Activated gamma-delta T cell treated with anti-CD3 and anti-CD28 coated beads, Interleukin-2, amount 50 U/mL, for 16 hours (primary cell): Measurements from ENCODE around the gene WIPF3.

ENCODE experiments used
- DNase-seq: peaks from one replicate; pipeline ENCODE4 v3.0.0-alpha.2; 2020; ENCODE audit warnings: low read depth

Gene WIPF3

DNA sequence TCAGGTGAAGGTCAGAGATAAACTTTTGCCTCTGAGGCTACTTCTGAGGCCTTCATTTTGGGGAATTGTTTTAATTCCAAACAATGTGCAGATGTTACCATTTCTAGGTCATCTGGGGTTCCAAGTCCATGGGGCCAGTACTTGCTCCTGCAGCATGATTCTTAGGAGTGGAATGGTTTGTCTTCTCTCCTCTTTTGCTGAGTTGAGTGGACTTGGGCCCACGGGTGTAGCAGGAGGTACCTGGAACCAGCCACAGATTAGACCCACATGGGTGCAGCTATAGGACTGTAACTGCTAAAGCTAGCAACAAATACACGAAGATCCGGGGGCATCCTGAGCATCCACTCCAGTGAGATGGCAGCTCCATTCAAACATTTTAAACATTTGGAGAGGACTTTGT, 41.6 kb downstream of the WIPF3 start:
- no peak for DNase-seq

DNA sequence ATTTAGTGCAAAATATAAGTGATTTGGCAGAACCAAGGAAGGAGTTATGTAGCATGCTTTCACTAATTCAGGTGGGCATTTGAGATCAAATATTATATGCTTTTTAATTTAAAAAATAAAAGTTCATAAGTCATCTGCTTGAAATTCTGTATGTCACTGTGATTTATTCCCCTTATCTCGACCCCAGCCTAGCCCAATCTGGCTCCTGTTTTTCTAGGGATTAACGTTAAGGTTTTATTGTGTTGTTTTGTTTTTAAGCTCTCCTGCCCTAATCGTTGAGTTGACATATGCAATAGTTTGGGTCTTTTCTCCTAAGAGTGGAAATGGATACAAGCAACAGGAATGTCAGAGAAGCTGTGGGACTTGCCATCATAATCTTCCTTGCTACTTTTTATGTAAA, 42.6 kb downstream of the WIPF3 start:
- DNase-seq, result no peak

DNA sequence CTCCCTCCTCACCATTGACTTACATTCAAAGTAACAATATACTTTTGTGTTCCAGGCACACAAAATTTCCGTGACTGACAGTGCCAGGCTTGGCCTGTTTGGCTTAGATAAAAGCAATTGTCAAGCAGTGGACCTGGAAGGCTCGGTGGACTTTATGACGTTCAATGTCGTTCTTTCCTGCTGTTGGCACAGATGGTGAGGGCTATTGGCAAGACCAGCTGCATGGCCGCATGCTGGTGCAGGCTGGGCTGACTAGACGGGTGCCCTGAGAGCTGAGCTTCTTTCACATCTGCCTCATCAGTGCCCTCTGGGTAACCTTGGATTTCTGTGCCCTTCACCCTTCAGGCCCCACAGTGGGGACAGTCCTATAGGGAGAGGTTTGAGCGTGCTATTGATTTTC, 45.2 kb downstream of the WIPF3 start:
- DNase-seq, result no peak

DNA sequence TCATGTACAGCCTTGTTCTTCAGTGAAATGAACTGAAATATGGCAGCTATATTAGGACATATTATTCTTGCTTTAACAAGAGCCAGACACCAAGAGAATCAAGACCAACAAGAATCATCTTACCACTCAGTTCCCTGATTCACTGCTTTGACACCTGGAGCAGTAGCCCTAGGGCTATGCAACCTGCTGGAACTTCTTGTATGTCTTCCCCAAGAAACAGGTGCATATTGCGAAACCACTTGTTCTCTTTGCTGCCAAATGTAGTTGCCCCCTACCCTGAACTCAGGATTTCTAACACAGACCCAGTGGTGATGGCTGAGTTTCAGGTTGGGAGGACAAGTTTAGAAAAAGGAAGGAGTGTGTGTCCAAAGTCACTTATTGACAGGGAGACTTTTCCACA, 46.1 kb downstream of the WIPF3 start:
- no peak for DNase-seq

DNA sequence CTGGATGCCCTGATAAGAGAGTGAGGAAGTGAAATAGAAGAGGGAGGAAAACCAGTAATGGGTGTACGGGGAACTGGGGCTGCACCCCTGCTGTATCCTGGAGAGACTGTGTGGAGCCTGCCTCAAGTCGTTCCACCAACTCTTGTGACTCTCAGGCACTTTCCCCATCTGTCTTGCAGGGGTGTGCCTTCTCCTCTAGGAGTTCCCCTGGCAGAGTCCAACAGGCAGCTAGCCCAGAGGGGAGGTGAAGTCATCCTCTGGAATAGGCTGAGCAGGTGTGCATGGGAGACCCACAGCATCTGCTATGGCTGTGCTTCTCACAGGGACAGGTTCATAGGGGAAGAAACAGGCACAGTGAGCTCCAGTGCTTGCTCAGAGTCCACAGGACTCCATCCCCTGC, 46.8 kb downstream of the WIPF3 start:
- no peak for DNase-seq

DNA sequence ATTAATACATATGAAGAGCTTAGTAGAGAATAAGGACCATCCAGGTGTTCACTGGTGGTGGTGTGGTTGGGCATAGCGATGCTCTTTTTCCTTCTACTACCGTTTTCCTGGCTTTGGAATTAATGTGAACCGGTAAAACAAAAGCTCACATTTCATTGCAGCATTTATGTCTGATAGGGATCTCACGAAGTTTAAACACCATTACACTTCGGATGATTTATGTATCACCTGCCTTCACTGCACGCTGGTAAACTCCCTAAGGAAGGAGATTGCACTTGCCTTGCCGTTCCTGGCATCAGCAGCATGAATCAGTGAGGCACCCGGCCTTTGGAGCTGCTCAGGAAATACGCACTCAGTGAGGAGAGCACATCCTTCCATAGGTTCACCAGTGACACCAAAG, 47.5 kb downstream of the WIPF3 start:
- no peak for DNase-seq

DNA sequence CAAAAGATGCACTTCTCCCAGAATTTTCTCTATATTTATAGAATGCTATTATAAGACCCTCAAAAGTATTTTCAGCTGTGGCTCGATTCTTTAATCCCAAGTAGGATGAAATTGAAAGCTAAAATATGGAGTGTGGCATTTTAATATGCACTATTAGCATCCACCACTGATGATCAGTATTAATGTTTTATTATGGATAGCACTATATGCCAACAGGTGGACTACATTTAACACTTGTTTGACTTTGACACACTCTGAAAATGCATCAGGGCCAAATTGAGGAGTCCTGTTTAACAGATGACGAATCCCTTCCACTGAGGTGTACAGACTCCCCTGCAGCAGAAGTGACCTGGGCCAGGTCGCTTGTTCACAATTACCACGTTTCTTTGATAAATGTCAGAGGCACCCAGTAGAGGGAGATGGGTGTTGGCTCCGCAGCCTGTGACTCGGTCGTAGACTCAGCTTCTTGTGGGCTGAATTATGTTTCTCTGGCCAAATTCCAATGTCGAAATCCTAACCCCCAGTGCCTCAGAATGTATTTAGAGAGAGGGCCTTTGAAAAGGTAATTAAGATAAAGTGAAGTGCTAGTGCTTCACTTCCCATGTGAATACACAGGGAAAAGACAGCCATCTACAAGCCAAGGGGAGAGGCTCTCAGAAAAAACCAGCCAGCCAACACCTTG, 48.1 kb downstream of the WIPF3 start:
- DNase-seq, result no peak

DNA sequence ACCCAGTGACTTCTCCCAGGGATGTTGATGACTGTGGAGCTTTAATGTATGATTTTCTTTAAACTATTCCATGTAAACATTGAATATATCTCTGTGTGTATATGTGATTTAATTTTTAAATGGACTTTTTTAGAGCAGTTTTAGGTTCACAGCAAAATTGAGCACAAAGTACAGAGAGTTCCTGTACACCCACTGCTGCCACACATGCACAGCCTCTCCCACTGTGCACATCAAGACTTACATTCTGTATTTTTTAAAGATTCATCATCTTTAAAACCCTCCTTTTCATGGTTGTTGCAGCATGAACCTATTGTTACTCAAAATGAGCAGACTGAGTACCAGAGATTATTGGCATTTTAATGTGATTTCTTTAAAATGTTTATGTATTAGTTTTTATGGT, 51.3 kb downstream of the WIPF3 start:
- DNase-seq, result no peak

DNA sequence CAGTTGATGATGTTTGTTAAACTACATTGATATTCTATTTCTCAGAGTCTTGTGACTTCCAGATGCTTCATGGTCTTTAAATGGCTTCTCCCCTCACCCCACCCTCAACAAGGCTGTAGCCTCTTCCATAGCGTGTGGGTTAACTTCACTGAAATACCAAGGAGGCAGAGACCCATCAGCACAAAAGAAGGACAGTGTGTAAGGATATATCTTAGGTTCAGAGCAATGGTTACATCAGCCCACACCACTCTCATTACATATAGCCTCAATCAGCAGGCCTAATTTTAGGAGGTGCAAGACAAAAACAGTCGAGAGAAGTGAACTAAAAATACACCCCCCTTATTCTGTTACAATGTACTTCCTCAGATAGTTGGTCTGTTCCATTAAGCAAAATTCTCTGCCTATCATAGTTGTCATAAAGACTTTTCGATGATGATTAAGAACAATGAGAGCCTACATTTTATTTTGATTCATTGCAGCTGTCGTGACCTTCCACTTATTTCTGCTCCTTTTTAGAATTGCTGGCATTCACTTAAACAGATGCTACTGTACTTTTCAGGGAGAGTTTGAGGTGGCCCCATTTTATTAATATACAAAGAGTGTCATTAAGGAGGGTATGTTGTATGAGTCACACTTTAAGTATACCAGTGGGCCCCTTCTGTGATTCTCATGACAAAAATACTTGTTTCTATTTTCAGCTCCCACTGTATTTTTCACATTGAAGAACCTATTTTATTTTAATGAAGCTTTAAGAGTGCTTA, 52.1 kb downstream of the WIPF3 start:
- DNase-seq, result no peak

DNA sequence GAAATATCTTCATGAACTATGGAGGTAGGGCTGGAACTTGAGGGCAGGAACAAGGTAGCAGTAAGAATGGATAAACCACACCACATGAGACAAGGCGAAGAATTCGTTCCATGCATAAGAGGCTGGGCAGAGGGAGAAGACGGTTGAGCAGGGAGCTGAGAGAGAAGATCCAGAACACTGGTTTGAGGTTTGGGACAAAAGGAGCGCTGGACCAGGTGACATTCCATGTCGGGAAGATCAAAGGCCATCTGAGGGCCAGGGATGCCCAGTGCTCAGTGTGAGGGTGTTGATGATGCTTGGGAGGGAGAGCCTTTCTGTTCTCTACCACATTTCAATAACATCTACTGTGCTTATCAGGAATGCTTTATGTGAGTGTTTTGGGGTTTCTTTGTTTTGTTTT, 52.8 kb downstream of the WIPF3 start:
- DNase-seq, result no peak

DNA sequence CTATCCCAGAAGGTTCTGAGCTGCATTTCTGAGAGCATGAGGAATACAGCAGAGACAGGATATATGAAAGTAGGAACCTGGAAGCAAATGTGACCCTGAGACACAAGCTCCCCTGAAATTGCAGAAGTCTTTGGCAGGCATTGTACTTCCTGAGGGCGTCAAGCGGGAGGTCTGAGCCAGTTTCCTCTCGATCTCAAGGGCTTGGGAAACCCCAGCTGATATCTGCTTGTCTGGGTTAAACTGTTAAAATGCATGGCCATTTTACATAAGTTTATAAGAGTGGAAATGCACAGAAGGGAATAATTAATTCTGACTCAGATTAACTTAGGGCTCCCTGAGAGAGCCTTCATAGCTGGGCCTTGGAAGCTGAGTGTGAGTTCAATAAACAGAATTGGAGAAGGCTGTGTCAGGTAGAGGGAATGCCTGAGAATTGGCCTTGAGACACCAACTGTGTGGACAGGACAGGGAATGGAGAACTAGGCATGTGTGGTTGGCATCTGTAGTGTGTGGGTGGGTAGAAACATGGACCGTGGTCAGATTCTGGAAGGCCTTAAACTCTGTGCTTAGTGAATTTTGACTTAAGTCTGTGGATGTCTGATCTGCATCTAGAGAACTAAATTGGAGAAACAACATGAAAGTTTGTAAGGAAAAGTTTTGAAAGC, 53.3 kb downstream of the WIPF3 start:
- DNase-seq, result no peak

DNA sequence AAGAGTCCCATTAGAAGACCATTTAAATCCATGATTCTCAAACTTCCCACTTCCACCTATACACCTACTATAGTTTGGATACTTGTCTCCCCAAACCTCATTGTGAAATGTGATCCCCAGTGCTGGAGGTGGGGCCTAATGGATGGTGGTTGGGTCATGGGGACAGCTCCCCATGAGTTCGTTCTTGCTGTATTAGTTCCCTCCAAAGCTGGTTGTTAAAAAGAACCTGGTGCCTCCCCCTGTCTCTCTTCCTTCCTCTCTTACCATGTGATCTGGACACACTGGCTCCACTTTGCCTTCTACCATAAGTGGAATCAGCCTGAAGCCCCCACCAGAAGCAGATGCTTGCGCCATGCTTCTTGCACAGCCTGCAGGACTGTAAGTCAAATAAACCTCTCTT, 53.9 kb downstream of the WIPF3 start:
- no peak for DNase-seq

DNA sequence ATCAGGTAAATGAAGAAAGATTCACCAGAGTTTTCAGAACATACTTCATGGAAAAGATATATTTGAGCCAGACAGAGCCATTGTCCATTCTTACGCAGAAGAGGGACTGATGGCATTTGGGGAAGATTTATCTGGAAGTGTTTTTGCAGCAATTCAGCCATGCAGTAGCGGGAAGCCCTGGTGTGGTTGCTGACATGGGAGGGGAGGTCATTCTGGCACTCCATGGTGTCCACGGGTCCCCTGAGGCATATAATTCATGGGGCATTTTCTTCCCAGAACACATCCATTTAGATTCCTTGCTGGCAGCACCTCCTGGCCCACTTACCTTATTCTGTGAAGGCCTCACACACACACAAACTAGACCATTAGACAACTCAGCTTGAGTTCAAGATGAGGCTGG, 55.6 kb downstream of the WIPF3 start:
- DNase-seq, result no peak

DNA sequence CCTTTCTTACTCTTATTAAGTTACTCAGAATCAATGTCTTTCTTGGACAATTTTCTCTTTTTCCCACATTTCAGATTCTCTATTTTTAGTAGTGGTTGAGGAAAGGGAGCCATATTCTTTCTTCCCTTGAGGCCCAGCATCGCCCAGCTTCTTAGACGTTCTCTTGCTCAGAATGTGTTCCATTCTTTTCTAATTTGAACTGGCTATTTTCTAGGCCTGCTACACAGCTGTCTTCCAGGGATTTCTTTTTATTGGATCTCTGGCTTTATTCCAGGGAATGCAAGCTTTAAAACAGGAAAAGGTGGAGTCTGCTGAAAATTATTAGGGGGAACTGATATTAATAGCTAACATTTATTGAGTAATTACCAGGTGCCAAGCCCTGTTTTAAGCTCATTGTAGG, 58.3 kb downstream of the WIPF3 start:
- no peak for DNase-seq

DNA sequence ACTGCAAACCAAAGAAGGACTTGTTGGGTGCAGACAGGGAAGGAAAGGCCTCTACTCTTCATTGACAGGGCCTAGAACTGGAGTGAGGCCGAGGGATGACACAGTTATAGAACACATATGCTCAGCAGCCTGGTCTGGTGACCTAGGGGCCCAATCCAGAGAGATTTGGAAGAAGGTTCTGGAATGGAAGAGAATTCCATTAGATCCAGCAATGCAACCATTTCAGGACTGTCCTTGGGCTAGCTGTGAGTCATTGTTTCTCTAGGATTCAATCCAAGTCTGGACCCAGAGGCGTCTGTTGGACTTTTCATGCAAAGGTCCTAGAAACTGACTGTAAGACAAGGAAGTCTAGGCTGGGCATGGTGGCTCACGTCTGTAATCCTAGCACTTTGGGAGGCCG, 59.2 kb downstream of the WIPF3 start:
- DNase-seq, result no peak

DNA sequence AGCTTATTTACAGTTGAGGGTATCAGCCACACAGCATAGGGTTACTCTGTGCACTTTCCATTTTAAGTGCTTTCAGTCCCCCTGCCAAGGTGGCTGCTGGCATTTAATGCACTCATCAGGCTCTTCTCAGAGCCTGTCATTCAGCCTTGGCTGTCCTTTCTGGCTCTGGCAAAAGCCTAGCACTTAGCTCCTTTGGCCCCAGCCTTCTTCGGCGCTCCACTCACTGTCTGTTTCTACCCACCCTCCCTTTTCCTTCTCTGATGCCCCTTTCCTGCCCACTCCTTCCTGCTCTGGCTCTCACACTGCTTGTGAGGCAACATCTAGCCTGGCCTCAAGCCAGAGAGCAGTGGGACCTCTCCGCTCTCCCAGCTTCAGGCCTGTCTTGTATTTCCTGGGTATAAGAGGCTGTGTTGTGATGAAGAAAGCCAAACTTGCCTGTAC, 60.2 kb downstream of the WIPF3 start:
- no peak for DNase-seq

DNA sequence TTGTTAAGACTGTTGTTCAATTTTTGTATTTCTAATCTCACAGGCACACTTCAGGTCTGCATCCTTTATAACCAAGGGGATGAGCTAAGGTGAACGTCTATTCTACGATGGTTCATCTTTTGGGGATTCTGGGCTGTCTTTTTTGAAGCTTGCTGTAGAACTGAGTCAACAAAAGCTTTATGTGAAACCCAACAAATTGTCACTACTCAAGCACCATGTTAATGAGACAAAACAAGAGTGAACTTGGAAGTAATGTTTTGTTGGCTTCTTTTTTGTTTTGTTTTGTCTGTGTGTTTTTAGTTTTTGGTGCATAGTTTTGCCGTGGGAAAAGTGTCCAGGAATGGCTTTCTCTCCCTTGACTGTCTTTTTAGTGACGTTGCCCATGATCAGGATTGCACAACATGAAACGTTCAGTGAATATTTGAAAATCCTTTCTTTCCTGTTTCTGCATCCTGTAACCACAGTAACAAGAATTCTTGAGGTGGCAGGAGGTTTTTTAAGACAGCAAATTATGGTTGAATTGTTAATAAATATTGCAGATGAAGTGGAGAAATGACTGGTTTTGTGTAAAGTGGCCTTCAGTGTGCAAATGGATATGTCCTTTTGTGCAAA, 65.6 kb downstream of the WIPF3 start:
- DNase-seq, result no peak

DNA sequence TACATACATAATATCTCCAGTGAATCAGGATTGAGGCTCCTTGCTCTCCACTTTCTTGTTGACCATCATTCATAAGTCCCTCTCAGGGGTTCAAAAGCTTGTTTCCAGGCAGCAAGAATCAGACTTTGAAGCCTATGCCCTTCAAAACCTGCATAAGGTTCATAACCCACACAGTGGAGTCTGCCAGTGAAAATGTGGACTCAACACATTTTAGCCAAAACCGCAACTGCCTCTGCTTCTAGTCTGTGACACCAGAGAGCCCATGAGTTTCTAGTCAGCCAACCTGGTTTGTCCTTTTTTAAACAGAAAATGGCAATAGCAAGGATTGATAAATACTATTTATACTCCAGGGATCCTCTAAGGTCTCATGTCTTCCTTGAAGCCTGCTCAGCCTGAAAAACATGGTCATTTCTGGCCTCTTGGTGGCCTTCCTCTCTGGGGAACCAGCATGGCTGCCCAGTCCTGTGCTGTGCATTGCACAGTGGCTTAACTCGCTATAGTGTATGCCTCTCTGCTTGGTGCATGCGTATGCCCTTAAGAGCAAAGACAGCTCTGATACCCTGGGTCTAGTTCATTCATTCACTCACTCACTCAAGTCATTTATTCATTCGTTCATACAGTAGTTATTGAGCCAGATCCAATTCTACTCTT, 67.5 kb downstream of the WIPF3 start:
- DNase-seq, result no peak

DNA sequence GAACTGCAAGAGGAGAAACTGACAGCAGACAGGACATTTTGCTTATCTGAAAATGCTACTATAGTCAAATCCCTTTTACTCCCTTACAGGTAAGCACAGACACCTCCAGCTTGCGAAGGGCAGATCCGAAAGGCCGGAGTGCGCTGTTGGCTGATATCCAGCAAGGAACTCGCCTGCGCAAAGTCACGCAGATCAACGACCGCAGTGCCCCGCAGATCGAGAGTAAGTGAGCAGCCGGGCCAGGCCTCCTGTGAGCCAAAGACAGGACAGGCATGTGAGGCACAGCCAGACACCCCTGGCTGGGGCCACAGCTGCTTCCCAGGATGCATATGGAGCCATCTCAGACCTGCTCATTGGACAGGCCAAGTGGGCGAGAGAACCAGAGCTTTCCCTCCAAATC, 69.4 kb downstream of the WIPF3 start:
- no peak for DNase-seq

DNA sequence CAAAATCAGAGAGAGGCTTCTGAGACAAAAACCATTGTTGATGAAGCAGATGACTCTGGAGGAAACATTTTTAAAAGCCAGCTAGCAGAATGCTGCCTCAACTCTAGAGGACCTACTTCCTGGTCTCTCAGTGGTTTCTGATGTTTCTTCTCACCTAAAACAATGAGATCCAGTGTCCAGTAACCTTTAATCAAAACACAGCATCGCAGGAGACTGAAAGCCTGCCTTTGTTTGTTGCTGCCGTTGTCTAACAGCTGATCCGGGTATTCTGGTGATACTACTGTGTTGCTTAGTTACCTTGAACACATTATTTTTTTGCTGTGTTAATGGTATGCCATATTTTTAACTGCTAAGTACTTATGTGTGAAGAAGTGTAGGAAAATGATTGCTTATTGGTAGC, 70.9 kb downstream of the WIPF3 start:
- DNase-seq, result no peak

DNA sequence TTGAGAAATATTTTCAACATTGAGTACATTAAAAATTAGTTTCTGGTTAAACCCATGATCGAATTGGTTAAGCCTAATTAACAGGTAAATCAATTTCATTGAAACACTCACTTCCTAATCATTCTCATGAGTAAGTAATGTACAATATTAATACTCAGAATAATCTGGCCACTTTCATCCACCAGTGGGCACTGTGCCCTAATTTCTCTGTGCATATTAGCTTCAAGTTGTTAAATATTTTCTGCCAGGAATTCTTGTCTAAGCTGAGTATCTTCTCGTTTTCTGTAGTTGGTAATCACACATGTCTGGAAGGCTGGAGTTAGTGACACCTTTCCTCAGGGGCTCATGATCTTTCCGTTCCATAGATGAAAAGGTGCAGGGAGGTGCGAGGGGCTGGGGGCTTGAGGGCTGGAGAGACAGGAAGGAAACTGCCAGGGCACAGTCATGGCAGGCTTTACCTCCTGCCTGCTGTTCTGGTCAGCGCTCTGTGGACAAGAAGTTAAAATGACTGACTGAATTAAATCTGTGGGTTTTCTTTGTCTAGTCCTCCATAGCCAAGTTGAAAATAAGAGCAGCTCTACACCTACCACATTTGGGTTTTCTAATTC, 71.9 kb downstream of the WIPF3 start:
- DNase-seq, result no peak

DNA sequence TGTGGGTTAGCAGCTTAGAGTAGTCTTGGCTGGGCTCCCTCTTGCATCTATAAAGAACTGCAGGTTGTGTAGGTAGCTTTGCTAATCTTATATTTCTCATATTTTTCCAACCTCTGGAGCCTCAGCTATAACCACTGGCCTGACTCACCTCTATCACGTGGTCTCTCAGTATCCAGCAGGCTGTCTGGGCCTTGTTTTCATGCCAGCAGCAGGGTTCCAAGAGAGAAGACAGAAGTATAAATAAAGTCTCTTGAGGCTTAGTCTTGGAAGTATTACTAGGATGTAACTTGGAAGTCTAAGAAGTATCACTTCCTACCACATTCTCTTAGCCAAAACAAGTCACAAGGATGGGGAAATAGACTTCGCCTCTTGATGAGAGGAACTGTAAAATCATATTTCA, 73.3 kb downstream of the WIPF3 start:
- no peak for DNase-seq
